Choroid plexus epithelial cell (primary cell): ENCODE measurements around the gene SFXN5.

Experiments used
- DNase-seq: peaks from one replicate; pipeline ENCODE4 v3.0.0-alpha.2; 2010; ENCODE audit warnings: low read depth
- H3K4me3 ChIP-seq: 2 replicates; pipeline ENCODE4 v1.5.1; 2011; ENCODE audit warnings: low read depth, mild to moderate bottlenecking, control low read depth, low read length, moderate library complexity
- TF ChIP-seq, protein P1 (sequence below): conservative IDR thresholded peaks from 2 replicates; pipeline ENCODE4 v1.5.1; 2011; ENCODE audit warnings: low read depth, mild to moderate bottlenecking, control low read depth, inconsistent platforms, low read length, moderate library complexity

SFXN5 gene

GRCh38 chr2:73081181-73081671 is 9.7 kb upstream of the SFXN5 start:
- TF ChIP-seq, protein P1, sequence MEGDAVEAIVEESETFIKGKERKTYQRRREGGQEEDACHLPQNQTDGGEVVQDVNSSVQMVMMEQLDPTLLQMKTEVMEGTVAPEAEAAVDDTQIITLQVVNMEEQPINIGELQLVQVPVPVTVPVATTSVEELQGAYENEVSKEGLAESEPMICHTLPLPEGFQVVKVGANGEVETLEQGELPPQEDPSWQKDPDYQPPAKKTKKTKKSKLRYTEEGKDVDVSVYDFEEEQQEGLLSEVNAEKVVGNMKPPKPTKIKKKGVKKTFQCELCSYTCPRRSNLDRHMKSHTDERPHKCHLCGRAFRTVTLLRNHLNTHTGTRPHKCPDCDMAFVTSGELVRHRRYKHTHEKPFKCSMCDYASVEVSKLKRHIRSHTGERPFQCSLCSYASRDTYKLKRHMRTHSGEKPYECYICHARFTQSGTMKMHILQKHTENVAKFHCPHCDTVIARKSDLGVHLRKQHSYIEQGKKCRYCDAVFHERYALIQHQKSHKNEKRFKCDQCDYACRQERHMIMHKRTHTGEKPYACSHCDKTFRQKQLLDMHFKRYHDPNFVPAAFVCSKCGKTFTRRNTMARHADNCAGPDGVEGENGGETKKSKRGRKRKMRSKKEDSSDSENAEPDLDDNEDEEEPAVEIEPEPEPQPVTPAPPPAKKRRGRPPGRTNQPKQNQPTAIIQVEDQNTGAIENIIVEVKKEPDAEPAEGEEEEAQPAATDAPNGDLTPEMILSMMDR: no peak
- no peak for DNase-seq
- H3K4me3 ChIP-seq: no peak overlapping the region

DNA sequence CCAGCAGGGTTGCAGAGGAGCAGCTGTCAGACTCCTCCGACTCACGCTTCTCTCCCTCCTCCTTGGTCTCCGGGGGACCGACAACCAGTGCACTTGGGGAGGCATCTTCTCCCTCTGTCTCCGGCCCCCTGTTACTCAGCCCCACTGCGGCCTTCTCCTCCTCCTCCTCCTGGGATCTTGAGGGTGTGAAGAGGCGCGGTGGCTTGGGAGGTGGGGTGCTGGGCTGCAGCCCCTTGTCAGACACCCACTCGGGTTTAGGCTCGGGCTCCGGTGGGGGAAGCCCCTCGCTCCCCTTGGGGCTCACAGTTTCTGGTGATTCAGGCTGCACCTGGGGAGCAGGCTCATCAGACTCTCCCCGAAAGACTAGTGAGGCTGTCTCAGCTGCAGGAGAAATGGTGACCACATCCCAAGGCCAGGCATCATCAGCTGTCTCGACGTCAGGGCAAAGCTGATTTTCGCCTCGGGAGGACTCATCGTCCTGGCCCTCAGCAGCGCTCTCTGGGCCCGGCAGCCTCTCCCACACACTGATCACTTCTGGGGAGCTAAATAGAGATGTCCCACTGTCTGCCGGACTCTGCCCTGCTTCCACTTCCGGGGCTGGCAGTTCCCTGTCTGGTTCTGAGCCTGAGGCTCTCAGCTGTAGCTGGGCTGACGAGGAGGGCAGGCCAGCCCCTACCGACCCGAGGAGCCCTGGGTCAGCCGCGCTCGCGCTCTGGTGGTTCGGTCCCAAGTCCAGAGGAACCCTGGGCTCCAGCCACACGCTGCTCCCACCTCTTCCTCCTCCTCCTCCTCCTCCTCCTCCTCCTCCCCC is 9.0 kb upstream of the SFXN5 start:
- TF ChIP-seq, protein P1: no peak
- no peak for DNase-seq
- no peak overlapping the region for H3K4me3 ChIP-seq

DNA sequence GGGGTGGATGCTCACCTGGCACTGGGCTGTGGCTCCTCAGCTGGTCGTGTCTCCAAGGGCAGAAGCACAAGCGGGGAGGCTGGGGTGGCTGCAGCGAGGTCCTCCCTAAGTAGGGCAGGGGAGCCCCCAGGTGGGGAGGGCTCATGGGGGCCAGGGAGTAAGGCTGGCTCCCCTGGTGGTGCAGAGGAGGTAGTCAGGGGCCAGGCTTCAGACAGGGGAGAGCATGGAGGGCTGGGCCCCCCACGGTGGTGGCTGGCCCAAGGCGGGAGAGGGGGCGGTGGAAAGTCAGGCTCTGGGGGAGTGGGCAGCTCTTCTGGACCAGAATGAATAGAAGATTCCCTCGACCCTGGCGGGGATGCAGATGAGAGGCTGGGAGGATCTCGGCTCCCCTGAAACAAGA is 8.1 kb upstream of the SFXN5 start:
- H3K4me3 ChIP-seq: no peak overlapping the region
- TF ChIP-seq, protein P1: no peak
- DNase-seq: no peak

- H3K4me3 ChIP-seq: no peak overlapping the region
- DNase-seq: no peak
- TF ChIP-seq, protein P1: no peak
These were observed 7.2 kb upstream of the SFXN5 start for GRCh38 chr2:73078457-73079411.

GRCh38 chr2:73077424-73077795 is 5.9 kb upstream of the SFXN5 start:
- TF ChIP-seq, protein P1: no peak
- no peak for DNase-seq
- H3K4me3 ChIP-seq: no peak overlapping the region

- H3K4me3 ChIP-seq: no peak overlapping the region
- DNase-seq: no peak
- TF ChIP-seq, protein P1: no peak
These were observed 5.3 kb upstream of the SFXN5 start for GRCh38 chr2:73076701-73077423.
